Right lung (tissue), 5 donors: ENCODE data around the gene TESK2. TPM values are rescaled to one million over a fixed set of nuclear protein-coding genes. Genes with fewer than 3 reads are reported as not detected.

Experiments used
- DNase-seq, 2 donors: peaks; one replicate each; pipeline ENCODE4 v3.0.0-alpha.2; 2013
- polyA plus RNA-seq, 5 donors: library from polyadenylated mRNA; unstranded; fragments of 120-200 nt; gene quantifications; one replicate each; pipeline versions ENCODE4 v1.2.1 to v1.2.3, GENCODE V29; 2013; ENCODE audit warnings: inconsistent platforms in 1 of 5, low replicate concordance in 1 of 5; ENCODE audit not compliant: insufficient read length in 5 of 5, insufficient read depth in 1 of 5

TESK2 gene
- polyA plus RNA-seq, 5 donors, result 8.6 to 10.7 (median 9.2) TPM

DNA sequence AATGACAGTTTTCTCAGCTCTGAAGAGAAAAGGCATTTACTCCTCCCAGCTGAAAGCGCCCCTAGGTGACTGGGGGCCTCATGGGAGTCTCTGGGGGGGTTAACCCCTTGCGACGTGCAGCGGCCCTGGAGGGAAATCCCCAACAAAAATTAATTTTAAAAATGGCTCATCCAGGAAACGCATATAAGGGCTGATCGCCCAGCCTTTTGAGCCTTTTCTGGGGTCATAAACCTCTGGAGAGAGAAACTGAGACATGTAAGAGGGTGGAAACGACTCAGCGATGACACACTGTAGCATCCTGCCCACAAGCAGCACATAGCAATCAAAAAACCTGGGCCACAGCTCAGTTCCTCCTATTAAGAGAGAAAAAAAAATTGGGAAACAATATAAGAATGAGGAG lies 184.6 kb downstream of the TESK2 start:
- no peak for DNase-seq

DNA sequence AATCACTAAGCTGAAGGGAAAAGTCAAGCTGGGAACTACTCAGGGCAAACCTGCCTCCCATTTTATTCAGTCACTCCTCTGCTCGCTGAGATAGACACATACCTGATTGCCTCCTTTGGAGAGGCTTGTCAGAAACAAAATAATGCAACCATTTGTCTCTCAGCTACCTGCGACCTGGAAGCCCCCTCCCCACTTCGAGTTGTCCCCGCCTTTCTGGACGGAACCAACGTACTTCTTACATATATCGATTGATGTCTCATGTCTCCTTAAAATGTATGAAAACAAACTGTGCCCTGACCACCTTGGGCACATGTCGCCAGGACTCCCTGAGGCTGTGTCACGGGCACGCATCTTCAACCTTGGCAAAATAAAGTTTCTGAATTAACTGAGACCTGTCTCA lies 185.7 kb downstream of the TESK2 start:
- no peak for DNase-seq

DNA sequence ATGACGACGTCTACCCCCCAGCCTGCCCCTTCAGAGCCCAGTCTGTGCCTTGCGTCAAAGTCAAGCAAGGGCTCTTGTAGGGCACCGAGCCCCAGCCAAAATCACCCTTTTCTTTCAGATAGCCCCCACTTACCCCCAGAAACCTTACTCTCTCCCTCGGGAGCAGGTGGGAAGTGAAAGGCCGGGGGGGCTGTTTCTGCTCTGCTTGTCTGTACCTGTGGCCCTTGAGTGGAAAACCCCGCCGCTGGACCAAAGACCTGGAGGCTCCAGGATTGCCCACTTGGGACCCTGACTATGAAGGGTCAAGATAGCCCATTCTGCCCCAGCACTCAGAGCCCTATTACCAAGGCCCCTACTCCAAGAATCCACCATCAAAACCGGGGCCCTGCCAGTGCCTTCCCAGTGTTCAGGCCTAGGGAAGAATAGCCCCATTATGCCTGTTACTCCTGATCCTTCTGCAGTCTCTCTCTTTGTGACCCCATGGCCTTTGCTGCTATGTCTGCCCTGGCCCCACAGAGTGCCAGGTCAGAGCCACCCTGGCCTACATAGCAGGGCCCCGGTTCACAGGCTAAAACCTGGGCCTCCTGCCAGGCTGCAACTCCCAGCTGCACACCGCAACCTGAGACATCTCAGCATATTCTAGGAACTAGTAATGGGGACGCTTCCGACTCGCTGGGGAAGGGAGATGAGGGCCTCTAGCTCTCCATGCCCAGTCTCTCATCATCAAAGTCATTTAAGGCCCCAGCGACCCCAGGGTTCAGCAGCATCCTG lies 186.5 kb downstream of the TESK2 start:
- DNase-seq, result no peak

DNA sequence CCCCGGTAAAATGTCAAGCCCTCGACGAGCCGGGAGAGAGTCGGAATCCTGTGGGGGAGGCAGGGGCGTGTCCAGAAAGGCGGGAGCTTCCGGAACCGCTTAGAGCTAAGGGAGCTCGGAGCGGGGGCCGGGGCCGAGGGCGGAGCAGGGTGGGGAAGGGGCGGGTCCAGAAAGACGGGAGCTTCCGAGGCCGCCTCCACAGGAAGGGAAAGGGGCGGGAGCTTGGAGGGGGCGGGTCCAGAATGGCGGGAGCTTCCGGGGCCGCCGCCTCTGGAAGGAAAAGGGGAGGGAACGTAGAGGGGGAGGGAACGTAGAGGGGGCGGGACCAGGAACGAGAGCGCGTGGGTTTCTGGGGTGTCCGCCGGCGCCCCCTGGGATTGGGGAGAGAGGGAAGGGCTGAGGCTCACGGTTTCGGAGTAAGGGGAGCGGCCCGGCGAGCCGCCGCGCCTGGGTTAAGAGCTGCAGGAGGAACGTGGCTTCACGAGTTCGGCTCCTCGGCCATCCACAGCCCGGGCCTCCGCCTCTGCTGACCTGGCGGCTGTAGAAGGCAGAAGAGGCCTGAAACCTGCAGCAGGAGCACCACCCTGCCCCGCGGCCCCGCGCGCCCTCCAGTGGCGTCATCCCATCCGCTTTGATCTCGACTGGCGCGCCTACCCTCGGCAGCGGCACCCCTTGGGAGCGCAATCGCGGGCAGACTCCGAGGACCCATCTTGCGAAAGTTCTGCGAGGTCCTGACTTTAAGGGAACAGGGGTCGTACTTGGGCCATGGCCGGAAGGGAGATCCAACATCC lies 187.2 kb downstream of the TESK2 start:
- peak; percentile 96 to 97 for DNase-seq

DNA sequence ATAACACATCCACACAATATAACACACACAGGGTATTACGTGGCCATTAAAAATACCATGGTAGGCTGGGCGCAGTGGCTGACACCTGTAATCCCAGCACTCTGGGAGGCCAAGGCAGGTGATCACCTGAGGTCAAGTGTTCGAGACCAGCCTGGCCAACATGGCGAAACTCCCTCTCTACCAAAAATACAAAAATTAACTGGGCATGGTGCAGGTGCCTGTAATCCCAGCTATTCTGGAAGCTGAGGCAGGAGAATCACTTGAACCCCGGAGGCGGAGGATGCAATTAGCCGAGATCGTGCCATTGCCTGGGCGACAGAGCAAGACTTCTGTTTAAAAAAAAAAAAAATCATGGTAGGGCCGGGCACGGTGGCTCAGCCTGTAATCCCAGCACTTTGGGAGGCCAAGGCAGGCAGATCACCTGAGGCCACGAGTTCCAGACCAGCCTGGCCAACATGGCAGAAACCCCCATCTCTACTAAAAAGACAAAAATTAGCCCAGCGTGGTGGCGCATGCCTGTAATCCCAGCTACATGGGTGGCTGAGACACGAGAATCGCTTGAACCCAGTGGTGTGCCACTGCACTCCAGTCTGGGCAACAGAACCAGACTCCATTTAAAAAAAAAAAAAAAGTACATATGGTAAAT lies 188.3 kb downstream of the TESK2 start:
- no peak for DNase-seq

DNA sequence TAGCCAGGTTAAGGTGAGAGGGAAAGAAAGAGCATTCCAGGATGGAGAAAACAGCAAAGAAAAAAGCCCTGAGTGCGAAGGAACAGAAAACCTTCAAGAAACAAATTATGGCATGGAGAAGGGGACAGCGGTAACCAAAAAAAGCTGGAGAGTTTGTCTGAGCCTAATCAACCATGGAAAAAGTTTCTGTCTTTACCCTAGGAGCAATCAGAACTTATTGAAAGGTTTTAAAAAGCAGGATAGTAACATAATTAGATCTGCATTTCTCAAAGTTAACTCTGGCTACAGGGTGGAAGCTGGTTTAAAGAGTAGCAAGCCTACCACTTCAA lies 190.3 kb downstream of the TESK2 start:
- DNase-seq, result no peak

DNA sequence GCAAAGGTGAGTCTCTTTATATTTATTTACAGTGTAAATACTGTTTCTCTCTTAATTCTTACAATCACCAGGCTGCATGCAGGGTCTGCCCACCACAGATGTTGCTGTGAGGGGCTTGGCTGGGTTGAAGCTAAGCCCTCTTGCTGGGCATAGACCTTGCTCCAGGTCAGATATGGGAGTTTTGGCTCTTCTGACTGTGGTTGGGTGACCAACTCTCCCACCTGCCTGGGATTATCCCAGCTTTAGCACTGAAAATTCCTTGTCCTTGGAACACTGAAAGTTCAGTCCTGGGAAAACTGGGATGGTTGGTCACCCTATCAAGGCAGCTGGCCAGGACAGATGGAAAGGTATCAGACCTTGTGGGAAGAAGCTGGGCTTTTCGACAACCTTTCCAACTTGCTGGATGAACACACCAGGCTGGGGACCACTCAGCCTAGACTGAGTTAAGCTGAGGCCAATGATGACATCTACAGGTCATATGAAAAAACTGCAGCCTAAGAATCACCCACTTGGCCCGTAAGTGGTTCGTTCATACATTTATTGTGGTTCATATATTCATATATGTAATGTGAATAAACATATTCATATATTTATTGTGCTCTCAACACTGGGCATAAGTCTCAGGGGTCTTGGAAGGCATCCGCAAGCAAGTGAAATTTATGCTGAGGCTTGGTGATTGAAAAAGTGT lies 190.8 kb downstream of the TESK2 start:
- peak; percentile 45 to 67 for DNase-seq

DNA sequence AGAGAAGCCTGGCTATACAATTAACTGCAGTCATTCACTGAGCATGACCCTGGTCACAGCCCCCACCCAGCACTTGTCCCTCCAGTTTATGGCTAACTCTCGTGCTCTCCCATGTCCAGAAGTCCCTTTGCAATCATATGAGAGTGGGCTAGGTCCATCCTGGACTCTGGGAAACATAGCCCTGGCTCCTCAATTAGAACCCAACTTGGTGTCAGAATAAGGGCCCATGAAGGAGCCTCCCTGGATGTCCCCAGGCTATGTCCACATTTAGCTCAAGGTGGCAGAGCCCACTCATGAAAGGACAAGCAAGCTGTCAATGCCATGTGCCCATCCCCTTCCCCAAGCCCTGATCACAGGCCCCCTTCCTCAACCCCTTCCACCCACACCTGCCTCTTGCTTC lies 191.7 kb downstream of the TESK2 start:
- DNase-seq, result no peak

DNA sequence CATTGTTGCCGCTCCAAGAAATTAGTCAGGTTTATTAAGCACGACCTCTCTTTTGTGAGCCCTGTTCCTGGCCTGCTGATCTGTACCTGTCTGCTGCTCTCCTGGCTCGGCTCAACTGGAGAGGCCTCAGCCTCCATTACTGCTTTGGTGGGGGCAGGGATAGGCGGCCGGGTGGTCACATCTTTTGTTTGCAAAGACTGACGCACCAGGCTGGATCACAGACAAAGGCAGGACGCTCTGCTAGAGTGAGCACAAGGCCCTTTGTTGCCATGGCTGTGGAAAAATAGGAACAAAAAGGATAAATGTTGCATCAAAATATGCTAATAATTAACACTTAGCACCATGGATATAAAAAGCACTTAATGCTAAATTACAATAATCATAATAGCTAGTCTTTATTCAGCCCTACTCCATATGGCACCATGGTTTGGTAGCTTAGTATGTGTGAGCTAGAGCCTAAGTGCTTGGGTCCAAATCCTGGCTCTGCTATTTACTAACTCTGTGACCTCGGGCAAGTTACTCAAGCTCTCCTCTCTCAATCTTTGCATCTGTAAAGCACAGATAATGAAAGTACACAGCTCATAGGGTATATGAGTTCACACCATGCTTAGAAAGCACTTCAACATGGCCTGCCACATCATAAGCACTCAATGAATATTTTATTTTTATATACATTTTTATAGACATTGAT lies 193.2 kb downstream of the TESK2 start:
- no peak for DNase-seq

Other genes starting within 250 kb of the TESK2 start
- gene HPDL, start 164.3 kb downstream of the TESK2 start, polyA plus RNA-seq, result 1 to 10 TPM; 1.1 to 2.1 (median 1.7) TPM
- 10 to 100 TPM; 12.4 to 13.7 (median 12.8) TPM for gene TOE1, start 151.0 kb downstream of the TESK2 start, polyA plus RNA-seq
- 10 to 100 TPM; 23.9 to 33.6 (median 32.3) TPM for gene MUTYH, start 150.7 kb downstream of the TESK2 start, polyA plus RNA-seq
- gene CCDC163, start 8.9 kb upstream of the TESK2 start, polyA plus RNA-seq, result 1 to 10 TPM; 1.6 to 6.3 (median 5.1) TPM
- gene MMACHC, start 9.1 kb upstream of the TESK2 start, polyA plus RNA-seq, result 10 to 100 TPM in 4 of 5 donors, 1 to 10 TPM in 1; 9.3 to 10.9 (median 10.4) TPM
- 100 to 1,000 TPM; 220 to 266 (median 258) TPM for gene PRDX1, start 30.7 kb upstream of the TESK2 start, polyA plus RNA-seq
- gene AKR1A1, start 59.7 kb upstream of the TESK2 start, polyA plus RNA-seq, result 100 to 1,000 TPM; 138 to 154 (median 142) TPM
- gene NASP, start 92.9 kb upstream of the TESK2 start, polyA plus RNA-seq, result 100 to 1,000 TPM; 270 to 425 (median 352) TPM
- 10 to 100 TPM in 1 of 5 donors, 1 to 10 TPM in 4; 2.7 to 10.4 (median 8.7) TPM for gene CCDC17, start 132.9 kb upstream of the TESK2 start, polyA plus RNA-seq
- gene GPBP1L1, start 195.4 kb upstream of the TESK2 start, polyA plus RNA-seq, result 100 to 1,000 TPM in 4 of 5 donors, 10 to 100 TPM in 1; 87.8 to 131 (median 118) TPM
- 10 to 100 TPM; 33.3 to 59.1 (median 49.6) TPM for gene TMEM69, start 197.0 kb upstream of the TESK2 start, polyA plus RNA-seq